ENCODE data around the gene CEACAM8.
A peak's percentile ranks its signal among the peaks of the same experiment; 100 is the strongest.

The CEACAM8 gene

GRCh38 chr19:42596391-42597072 lies 1.8 kb upstream of the CEACAM8 start (continued):
- TF ChIP-seq ZBTB49 (tag by site-specific recombination; IDR thresholded peaks at IDR 0.05; ENCODE audit: low read depth) (no peak), ZNF830 (tag by site-specific recombination; IDR thresholded peaks at IDR 0.05; ENCODE audit: low read depth) (no peak), ZNF350 (tag by site-specific recombination; IDR thresholded peaks at IDR 0.05) (no peak), ZNF488 (tag by site-specific recombination; IDR thresholded peaks at IDR 0.05) (no peak), KLF16 (tag by site-specific recombination; IDR thresholded peaks at IDR 0.05) (no peak), ZNF623 (tag by site-specific recombination; IDR thresholded peaks at IDR 0.05) (no peak), ZSCAN5A (tag by site-specific recombination; IDR thresholded peaks at IDR 0.05) (no peak), ZNF175 (tag by site-specific recombination; IDR thresholded peaks at IDR 0.05) (no peak), ZNF747 (tag by site-specific recombination; IDR thresholded peaks at IDR 0.05) (no peak), ZNF157 (tag by site-specific recombination; IDR thresholded peaks at IDR 0.05) (no peak), ZNF211 (tag by site-specific recombination; IDR thresholded peaks at IDR 0.05; ENCODE audit: low read depth) (no peak), CTCF (tag by site-specific recombination; IDR thresholded peaks at IDR 0.05) (peak; percentile 94), ZNF518A (tag by site-specific recombination; conservative IDR thresholded peaks at IDR 0.05; ENCODE audit: low read depth) (no peak), ZNF366 (tag by site-specific recombination; conservative IDR thresholded peaks at IDR 0.05) (no peak)

Measured in HEK293 (cell line).